GM18873 (cell line): ENCODE results near the gene UNC13C.
"Not testable (repeated sequence)": the region's sequence is repeated elsewhere in the genome, so short reads cannot be mapped to it uniquely, and the experiment has no call there.

Experiments used
- ATAC-seq: cut with Tn5 transposase; IDR thresholded peaks from one replicate; pipeline ENCODE4 v1.9.1; 2021; ENCODE audit warnings: mild to moderate bottlenecking, moderate library complexity, moderate number of reproducible peaks; ENCODE audit not compliant: unreplicated experiment, low FRiP score

Gene UNC13C

GRCh38 chr15:54410481-54410880 is 432.2 kb downstream of the UNC13C start:
- ATAC-seq = no peak

- ATAC-seq = no peak
Measured at GRCh38 chr15:54424171-54424570, 445.9 kb downstream of the UNC13C start.

GRCh38 chr15:54428596-54428995 is 450.4 kb downstream of the UNC13C start:
- ATAC-seq = no peak

GRCh38 chr15:54450288-54450687 is 472.0 kb downstream of the UNC13C start:
- not testable (repeated sequence) for ATAC-seq

- no peak for ATAC-seq
Measured at GRCh38 chr15:54456413-54456812, 478.2 kb downstream of the UNC13C start.

GRCh38 chr15:54462511-54462913 is 484.3 kb downstream of the UNC13C start:
- ATAC-seq = no peak

- ATAC-seq = no peak
Measured at GRCh38 chr15:54481819-54482218, 503.6 kb downstream of the UNC13C start.

GRCh38 chr15:54482251-54482650 is 504.0 kb downstream of the UNC13C start:
- no peak for ATAC-seq

GRCh38 chr15:54500330-54500729 is 522.1 kb downstream of the UNC13C start:
- no peak for ATAC-seq

- ATAC-seq = no peak
Measured at GRCh38 chr15:54502416-54503075, 524.3 kb downstream of the UNC13C start.

- no peak for ATAC-seq
Measured at GRCh38 chr15:54504695-54505094, 526.5 kb downstream of the UNC13C start.

GRCh38 chr15:54506977-54507524 is 528.8 kb downstream of the UNC13C start:
- ATAC-seq = no peak

GRCh38 chr15:54514601-54515000 is 536.4 kb downstream of the UNC13C start:
- no peak for ATAC-seq

- no peak for ATAC-seq
Measured at GRCh38 chr15:54515664-54516582, 537.7 kb downstream of the UNC13C start.

- no peak for ATAC-seq
Measured at GRCh38 chr15:54517366-54517765, 539.1 kb downstream of the UNC13C start.

- no peak for ATAC-seq
Measured at GRCh38 chr15:54518156-54518882, 540.1 kb downstream of the UNC13C start.

- no peak for ATAC-seq
Measured at GRCh38 chr15:54519577-54519976, 541.3 kb downstream of the UNC13C start.

GRCh38 chr15:54520616-54521015 is 542.4 kb downstream of the UNC13C start:
- ATAC-seq = no peak

- no peak for ATAC-seq
Measured at GRCh38 chr15:54521206-54521605, 543.0 kb downstream of the UNC13C start.

GRCh38 chr15:54528021-54528420 is 549.8 kb downstream of the UNC13C start:
- ATAC-seq = no peak

GRCh38 chr15:54540721-54541120 is 562.5 kb downstream of the UNC13C start:
- ATAC-seq = no peak
